Tibial nerve (tissue), 3 donors: ENCODE measurements around the gene SNCG.

Experiments used
- POLR2A ChIP-seq, 2 donors: fragments of 450-650 bp; IDR thresholded peaks; one replicate each; pipeline ENCODE4 v1.6.1; 2017; ENCODE audit warnings: antibody characterized with exemption in 2 of 2, mild to moderate bottlenecking in 2 of 2, moderate library complexity in 2 of 2
- TF ChIP-seq, protein P1 (sequence below), 5 experiments: fragments of 200-600 bp in 3 of 5; fragments of 450-650 bp in 2 of 5; sonication (generic) in 3 of 5; IDR thresholded peaks; one replicate each; pipeline ENCODE4 v1.5.1; 2016 to 2019; ENCODE audit warnings: antibody characterized with exemption in 5 of 5, mild to moderate bottlenecking in 3 of 5, moderate library complexity in 2 of 5

DNA sequence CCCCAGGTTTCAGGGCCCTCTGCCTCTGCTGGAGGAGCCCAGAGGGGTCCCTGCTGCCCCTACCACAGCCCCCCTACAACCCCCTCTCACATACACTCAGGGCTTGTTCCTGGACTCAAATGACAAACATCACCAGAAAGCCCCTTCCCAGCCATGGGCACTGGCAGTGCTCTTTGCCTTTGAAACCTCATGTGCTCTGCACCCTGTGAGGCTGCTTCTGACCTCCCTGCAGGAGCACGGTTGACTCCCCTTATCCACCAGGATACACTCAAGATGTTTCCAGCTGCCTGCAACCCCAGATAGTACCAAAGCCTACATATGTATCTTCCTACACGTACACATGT lies 6.4 kb downstream of the SNCG start:
- TF ChIP-seq, protein P1, sequence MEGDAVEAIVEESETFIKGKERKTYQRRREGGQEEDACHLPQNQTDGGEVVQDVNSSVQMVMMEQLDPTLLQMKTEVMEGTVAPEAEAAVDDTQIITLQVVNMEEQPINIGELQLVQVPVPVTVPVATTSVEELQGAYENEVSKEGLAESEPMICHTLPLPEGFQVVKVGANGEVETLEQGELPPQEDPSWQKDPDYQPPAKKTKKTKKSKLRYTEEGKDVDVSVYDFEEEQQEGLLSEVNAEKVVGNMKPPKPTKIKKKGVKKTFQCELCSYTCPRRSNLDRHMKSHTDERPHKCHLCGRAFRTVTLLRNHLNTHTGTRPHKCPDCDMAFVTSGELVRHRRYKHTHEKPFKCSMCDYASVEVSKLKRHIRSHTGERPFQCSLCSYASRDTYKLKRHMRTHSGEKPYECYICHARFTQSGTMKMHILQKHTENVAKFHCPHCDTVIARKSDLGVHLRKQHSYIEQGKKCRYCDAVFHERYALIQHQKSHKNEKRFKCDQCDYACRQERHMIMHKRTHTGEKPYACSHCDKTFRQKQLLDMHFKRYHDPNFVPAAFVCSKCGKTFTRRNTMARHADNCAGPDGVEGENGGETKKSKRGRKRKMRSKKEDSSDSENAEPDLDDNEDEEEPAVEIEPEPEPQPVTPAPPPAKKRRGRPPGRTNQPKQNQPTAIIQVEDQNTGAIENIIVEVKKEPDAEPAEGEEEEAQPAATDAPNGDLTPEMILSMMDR (IDR thresholded peaks at IDR 0.05): no peak
- no peak for TF ChIP-seq POLR2A (IDR thresholded peaks at IDR 0.05)
